Mucosa of stomach (tissue), 1 donor: ENCODE data around the gene PPP2R5D.
A peak's percentile ranks its signal among the peaks of the same experiment; 100 is the strongest.

Experiments used
- H3K27me3 ChIP-seq: one replicate; pipeline ENCODE4 v1.7.0; 2013; ENCODE audit warnings: mild to moderate bottlenecking, low read length; ENCODE audit not compliant: control insufficient read depth, insufficient read depth
- H3K36me3 ChIP-seq: one replicate; pipeline ENCODE4 v1.7.0; 2013; ENCODE audit warnings: low read length; ENCODE audit not compliant: control insufficient read depth, insufficient read depth
- H3K4me1 ChIP-seq: one replicate; pipeline ENCODE4 v1.7.0; 2013; ENCODE audit warnings: mild to moderate bottlenecking, low read length; ENCODE audit not compliant: control insufficient read depth, insufficient read depth
- H3K4me3 ChIP-seq: one replicate; pipeline ENCODE4 v1.7.0; 2013; ENCODE audit warnings: low read length
- H3K9ac ChIP-seq: one replicate; pipeline ENCODE4 v1.7.0; 2013; ENCODE audit warnings: mild to moderate bottlenecking, low read length, moderate library complexity
- H3K9me3 ChIP-seq: one replicate; pipeline ENCODE4 v1.7.0; 2013; ENCODE audit warnings: mild to moderate bottlenecking, low read length, moderate library complexity; ENCODE audit not compliant: control insufficient read depth
- donor health status: Pancreatic carcinoma.

The PPP2R5D gene

DNA sequence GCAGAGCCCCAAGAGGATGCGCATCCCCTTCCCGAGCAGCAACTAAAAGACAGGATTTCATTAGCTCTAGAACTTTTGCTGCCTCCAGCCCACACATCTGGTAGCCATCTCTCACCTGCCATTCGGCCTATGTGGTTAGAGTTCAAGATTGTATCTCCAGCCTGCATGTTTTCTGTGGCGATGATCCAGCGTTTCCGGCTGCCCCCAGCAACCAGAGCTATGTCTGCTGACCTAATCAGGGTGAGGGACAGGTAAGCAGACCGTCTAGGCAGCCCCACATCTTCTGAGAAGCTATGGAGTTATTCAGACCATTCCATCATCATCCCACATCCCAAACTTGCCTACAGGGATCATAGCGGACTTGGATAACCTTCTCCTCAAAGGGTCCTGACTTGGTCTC lies 71.6 kb downstream of the PPP2R5D start:
- Histone ChIP-seq H3K9me3 (no peaks in the 10 kb centered on the region), H3K36me3 (peaks cover 6% of the 10 kb centered on the region), H3K4me3 (no peak overlapping the region), H3K27me3 (no peaks in the 10 kb centered on the region), H3K9ac (no peak overlapping the region), H3K4me1 (peaks cover 37% of the 10 kb centered on the region)

DNA sequence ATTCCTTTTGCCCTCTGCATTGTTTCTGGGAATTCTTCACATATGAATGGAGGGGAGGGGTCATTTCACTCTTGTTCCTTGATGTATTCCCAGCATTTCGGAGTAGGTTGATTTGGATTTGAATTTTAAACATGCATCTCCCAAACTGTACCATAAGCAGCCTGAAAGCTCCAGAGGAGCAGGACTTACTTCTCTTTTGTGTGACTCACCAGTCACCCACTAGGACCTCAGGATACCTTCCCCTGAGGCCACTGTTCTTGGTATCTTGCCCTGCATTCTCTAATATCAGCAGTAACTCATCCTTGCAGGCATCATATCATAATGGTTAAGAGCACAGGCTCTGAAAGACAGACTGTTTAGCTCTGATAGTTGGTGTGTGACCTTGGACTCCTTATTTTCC lies 74.2 kb downstream of the PPP2R5D start:
- peaks cover 44% of the 10 kb centered on the region for H3K4me1 ChIP-seq
- peak overlapping the region; percentile 90 for H3K9ac ChIP-seq
- peaks cover 6% of the 10 kb centered on the region for H3K36me3 ChIP-seq
- H3K4me3 ChIP-seq, result peak overlapping the region; percentile 92
- H3K27me3 ChIP-seq, result no peaks in the 10 kb centered on the region
- H3K9me3 ChIP-seq, result no peaks in the 10 kb centered on the region

DNA sequence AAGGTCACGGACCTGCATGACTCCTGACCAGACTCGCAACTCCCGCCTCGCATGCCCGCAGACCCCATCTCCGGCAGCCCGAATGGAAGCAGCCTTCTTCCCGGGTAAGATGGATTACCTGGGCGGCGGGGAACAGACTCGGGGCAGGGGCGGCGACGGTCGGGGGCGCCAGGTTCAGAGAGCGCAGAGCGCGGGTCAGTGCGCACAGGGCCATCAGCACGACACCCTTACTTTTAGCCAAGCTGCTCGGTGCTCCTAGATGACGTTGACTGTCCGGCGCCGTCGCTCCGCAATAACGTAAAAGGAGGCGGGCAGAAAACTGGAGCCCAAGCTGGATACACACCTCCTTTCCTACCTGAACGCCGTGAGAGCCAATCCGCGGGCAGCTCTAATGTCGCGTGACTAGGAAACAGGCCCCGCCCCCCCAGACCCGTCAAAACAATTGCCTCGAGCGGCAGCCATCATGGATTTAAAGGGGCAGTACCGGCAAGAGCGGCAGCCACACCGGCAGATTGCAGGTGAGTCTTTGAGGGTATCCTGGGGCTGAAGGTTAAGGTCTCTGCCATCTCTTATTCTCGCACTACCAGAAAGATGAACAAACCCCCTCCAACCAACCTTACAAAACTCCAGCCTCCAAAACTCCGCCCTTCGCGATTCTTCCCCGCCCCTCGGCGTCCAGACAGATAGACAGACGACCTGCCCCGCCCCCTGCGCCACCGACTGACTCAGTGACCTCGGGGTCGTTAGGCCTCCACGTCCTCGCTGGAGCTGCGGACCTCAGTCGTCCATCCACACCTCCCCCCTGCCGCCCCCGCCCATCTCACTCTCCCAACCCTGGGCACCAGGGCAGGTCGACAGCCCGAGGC lies 75.0 kb downstream of the PPP2R5D start, which contains the start of the genes KLC4 and MRPL2:
KLC4 (plus strand) TSS at position 464 of the 866 bp plus-strand sequence. CDS start 1,705 bp downstream, outside the sequence.
MRPL2 (minus strand) TSS at position 267 of the 866 bp plus-strand sequence; CDS start at position 214, 53 bp downstream.
- Histone ChIP-seq H3K9ac (peak within 1 kb of the TSS; percentile 90), H3K9me3 (no peaks in the 10 kb centered on the region), H3K4me1 (peaks cover 40% of the 10 kb centered on the region), H3K4me3 (peak within 1 kb of the TSS; percentile 92), H3K27me3 (no peaks in the 10 kb centered on the region), H3K36me3 (peaks cover 6% of the 10 kb centered on the region)

DNA sequence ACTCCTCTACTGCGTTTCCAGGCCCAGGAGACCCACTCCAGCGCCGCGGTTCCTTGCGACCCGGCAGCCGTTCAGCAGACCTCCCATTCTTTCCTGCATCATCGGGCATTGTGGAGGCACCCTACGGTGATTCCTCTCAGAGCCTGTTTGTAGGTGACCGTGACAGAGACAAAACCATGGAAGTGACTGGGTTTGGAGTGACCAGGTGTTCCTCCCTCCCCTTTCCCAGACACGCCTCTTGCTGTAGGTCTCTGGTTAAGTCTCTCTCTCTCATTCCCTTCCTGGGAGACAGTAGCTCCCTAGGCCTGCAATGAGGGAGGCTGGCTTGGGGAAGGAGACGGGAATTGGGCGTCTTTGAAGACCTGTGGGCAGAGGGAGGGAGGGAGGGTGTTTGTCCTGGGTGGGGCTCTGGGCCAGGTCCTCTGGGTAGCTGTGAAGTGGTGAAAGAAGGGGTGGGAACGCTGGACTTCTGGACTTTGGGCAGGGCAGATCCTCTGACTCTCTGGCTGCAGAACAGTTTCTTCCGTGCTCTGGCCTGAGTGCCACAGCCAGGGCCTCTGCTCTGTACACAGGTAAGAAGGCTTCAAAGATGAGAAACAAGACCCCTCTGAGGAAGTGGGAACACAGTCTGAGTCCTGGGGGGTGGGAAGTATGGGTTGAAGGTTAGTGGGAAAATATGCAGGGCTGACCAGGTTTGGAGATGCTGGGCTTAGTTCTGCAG lies 75.8 kb downstream of the PPP2R5D start:
- Histone ChIP-seq H3K27me3 (no peaks in the 10 kb centered on the region), H3K36me3 (peaks cover 7% of the 10 kb centered on the region), H3K4me3 (peak overlapping the region; percentile 92), H3K4me1 (peaks cover 35% of the 10 kb centered on the region), H3K9me3 (no peaks in the 10 kb centered on the region), H3K9ac (peak overlapping the region; percentile 90)

DNA sequence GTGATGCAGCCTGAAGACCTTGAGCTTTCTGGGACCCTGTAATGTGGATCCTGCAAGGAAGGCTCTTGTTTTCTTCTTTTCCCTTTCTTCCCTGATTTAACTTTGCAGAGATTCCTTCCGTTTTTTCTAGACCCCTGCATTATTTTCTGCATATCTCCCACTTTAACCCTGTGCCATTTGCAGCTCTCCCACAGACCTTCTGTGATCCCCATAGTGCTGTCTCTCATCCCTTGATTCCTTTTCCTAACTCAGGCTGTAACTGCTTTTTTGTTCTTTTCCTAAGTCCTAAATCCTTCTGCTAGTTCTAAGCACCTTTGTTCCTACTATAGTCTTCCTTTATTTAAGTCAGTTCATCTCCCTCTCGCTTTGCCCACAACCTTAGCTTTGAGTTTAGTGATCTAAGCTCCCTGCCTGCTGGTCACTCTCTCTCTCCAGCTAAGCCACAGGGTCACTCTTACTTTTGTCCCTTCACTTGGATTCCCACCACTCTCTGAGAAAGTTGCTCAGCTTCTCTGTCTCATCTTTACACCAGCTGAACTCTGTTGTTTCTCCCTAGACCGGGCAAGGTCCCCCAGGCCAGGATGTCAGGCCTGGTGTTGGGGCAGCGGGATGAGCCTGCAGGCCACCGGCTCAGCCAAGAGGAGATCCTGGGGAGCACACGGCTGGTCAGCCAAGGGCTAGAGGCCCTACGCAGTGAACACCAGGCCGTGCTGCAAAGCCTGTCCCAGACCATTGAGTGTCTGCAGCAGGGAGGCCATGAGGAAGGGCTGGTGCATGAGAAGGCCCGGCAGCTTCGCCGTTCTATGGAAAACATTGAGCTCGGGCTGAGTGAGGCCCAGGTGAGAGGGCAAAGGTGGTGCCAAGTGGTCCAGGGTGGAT lies 76.6 kb downstream of the PPP2R5D start:
- peak overlapping the region; percentile 92 for H3K4me3 ChIP-seq
- no peaks in the 10 kb centered on the region for H3K27me3 ChIP-seq
- peaks cover 35% of the 10 kb centered on the region for H3K4me1 ChIP-seq
- no peaks in the 10 kb centered on the region for H3K9me3 ChIP-seq
- peaks cover 12% of the 10 kb centered on the region for H3K36me3 ChIP-seq
- H3K9ac ChIP-seq, result peak overlapping the region; percentile 50

DNA sequence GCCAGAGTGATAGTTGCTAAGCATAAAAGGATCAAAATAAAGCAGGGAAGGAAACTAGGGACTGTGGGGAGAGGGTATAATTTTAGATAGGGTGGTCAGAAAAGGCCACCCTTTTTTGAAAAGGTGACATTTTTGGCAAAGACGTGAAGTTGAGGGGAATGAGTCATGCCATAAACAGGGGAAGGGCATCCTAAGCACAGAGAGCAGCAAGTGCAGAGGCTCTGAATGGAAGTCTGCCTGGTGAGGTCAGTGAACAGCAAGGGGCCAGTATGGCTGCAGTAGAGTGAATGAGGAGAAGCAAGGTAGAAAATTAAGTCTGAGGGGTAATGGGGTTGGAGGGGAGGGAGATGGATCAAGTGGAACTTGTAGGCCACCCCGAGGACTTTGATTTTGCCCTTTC lies 77.5 kb downstream of the PPP2R5D start:
- peak overlapping the region; percentile 49 for H3K9ac ChIP-seq
- no peaks in the 10 kb centered on the region for H3K9me3 ChIP-seq
- no peaks in the 10 kb centered on the region for H3K27me3 ChIP-seq
- H3K4me3 ChIP-seq, result no peak overlapping the region
- peaks cover 18% of the 10 kb centered on the region for H3K36me3 ChIP-seq
- H3K4me1 ChIP-seq, result peaks cover 35% of the 10 kb centered on the region
